Brain pericyte (primary cell): ENCODE measurements around the gene PHEX.
A peak's percentile ranks its signal among the peaks of the same experiment; 100 is the strongest.

ENCODE experiments used
- DNase-seq: peaks from one replicate; pipeline ENCODE4 v3.0.0-alpha.2; 2012; ENCODE audit warnings: low read depth, low spot score

PHEX gene

DNA sequence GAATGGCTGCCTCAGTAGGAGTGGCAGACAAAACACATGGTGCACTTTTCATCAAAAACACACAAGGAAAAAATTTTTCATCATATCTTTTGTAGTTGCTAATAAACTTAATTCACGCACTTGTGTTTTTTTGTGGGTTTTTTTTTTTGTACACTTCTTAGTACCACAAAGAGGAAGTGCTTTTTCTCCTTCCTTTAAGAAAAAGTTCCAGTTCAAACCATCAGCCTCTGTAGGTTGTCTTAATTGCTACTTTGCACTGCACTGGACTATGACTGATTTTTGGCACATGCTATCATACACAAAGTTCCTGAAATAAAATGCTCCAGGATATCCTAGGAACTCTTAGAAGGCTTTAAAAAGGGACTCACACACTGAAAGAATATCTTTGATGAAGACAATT, at the start of gene PHEX:
PHEX (plus strand) TSS at position 242 of the 400 bp plus-strand sequence. CDS start 681 bp downstream, outside the sequence.
- no peak for DNase-seq

- peak; percentile 52 for DNase-seq
Observed at GRCh38 chrX:21985332-21985777, 46.8 kb upstream of the PHEX start.

DNA sequence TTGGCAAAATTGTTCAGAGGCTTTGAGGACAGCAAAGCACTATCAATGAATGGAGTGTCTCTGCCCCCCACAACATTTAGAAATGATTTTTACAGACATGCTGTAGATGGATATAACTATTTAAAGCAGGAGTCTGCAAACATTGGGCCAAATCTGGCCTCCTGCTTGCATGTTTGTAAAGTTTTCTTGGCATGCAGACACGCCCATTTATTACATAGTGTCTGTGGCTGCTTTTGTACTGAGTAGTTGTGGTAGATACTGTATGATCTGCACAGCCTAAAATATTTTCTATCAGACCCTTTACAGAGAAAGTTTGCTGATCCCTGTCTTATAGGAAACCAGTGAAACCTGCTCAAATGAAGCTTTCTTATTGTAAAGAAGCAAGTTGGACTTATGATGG, 45.5 kb upstream of the PHEX start:
- no peak for DNase-seq

DNA sequence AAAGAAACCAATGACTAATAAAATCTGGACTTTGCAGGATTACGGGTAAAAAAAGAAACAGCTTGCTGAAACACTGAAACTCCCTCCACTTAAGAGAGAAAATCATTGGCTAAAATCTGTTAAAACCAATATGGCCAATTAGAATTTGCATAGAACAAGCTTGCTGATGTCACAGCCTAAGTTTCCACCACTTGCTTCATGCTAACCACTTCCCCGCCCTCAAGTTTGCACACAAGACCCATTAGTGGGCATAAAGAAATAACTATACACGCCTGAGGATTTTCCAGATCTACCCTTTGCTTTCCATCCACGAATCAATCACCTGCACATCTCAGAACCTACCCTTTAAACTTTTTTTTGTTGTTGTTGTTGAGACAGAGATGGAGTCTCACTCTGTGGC, 42.7 kb upstream of the PHEX start:
- no peak for DNase-seq

DNA sequence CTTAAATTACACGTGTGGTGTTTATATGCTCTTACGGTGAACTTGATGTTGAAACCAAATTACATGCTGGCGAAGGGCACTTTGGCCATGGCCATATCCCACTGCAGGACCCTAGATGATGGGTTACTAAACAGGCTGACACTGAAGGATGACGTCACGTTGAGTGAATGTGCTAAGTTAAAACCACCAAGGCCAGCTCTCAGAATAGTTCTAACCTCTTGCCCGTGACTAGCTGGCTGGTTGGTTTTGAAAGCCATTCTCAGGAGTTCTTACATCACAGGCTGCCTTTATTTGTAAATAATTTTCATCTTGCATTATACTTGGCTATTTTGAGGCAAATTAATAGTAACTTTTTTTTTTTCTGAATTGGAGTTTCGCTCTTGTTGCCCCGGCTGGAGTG, 41.3 kb upstream of the PHEX start:
- DNase-seq = no peak

DNA sequence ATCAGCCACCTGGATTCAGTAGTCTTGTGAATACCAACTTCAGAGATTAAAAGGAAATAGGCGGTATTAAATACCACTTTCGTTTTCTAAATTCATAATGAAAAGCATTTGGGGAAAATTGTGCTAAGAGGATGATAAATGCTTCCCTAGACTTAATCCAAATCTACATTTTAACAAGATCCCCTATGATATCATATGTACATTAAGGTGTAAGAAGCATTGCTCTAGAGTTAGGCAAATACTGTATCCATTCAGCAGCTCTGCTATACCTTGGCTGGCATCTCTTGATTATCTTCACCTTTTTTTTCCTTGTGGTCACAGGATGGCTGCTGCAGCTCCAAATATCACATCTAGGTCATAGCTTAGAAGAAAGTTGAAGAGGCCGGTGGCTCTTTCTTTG, 40.6 kb upstream of the PHEX start:
- no peak for DNase-seq

DNA sequence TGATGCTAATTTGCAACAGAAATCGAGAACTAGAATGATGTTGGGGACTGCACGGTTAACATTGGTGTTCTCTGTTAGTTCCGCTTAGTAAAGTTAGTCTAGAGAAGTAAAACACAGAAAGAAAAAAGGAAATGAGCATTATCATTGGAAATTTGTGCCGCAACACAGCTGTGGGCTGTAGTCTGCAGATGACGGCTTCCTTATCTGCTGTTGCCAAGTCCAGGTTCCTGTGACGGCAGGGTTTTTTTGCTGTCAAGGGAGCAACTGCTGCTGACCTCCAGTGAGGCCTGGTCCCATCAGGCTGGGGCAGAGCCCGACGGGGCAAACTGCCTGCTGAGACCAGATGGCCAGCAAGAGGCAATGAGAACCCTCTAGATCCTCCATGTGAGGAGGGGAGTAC, 38.9 kb upstream of the PHEX start:
- DNase-seq = no peak

GRCh38 chrX:21996872-21997455, 35.2 kb upstream of the PHEX start:
- no peak for DNase-seq

DNA sequence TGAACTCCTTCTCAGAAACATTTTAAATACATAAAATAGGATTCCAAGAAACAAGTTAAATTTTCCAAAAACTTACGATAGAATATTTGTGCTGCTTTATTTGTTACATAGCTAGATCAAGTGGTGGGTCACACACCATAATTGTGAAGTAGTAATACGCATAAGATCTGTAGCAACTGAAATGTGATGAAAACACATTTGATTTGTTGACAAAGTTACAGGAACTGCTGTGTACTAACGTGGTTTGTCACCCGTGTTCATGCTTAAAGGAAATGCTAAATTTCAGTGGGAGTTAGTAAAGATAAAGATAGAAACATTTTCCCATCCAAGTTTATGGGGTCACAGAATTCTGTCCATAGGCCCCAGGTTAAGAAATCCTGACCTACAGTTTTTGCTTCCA, 34.1 kb upstream of the PHEX start:
- DNase-seq = no peak

GRCh38 chrX:22004866-22005265, 27.3 kb upstream of the PHEX start:
- DNase-seq = no peak

DNA sequence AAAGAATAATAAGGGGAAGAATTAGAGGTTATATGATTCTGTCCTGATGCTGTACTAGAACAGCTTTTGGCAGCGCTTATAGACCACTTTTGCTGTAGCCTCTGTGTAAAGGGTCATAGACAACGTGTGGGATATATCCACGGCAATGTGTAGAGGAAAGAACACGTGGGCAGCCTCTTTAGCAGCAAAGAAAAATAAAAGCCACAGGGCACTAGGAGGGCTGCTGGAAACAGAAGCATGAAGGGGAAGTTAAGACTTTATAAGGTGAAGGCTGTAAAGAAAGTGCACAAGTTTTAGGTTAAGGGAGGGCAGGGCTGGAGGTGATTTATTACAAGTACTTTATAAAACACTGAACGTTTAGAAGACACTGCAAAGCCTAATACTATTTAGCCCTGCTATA, 20.1 kb upstream of the PHEX start:
- no peak for DNase-seq

DNA sequence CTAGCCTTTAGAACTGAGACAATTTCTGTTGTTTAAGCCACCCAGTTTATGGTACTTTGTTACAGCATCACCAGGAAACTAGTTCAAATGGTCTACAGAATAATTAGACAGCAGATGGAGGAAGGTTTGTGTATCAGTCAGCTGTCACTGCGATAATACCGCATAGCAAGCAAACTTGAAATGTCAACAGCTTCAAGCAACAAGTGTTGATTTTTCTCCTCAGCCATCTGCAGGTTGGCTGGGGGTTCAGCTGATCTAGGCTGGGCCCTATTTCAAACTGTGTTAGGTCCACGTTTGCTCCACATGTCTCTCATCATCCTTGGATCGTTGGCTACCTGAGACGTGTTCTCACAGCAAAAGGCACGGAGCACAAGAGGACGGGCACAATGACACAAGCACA, 19.2 kb upstream of the PHEX start:
- DNase-seq = no peak

DNA sequence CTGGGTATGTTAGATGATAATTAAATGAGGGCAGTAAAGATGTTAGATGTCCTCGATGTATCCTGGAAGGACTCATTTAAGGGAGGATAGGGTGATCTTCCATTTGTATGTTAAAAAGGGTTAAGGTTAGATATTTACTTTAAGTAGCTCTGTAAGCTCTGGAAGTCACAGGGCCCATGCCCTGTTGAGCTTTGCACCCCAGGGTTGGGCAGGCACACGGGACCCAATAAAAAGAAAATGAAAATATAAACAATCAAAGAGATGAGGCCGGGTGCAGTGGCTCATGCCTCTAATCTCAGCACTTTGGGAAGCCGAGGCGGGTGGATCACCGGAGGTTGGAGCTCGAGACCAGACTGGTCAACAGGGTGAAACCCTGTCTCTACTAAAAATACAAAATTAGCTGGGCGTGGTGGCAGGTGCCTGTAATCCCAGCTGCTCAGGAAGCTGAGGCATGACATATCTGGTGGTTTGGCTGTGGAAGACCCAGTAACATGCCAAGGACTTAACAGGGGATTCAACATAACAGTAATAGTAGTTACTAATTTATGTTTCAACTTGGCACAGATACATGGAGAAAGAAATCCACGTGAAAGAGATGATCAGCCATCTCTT, 16.9 kb upstream of the PHEX start:
- DNase-seq = no peak

- no peak for DNase-seq
Observed at GRCh38 chrX:22021751-22022324, 10.3 kb upstream of the PHEX start.

- no peak for DNase-seq
Observed at GRCh38 chrX:22024577-22024976, 7.5 kb upstream of the PHEX start.

DNA sequence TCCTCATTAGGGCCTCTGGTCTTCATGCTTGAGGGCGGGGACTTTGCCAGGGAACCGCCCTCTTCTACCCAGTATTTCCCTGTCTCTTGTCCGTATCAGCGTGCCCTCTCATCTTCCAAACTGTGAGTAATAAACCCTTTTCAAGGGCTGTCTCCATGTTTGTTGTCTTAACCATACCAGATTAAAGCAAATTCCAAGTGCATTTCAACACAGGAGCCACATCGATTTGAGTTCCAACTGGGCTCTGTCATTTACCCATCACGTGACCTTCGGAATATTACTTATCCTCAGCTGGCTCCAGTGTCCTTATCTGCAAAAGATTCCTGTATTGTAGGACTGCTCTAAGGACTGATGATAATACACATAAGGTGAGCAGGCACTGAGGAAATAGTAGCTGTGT, 6.4 kb upstream of the PHEX start:
- no peak for DNase-seq

GRCh38 chrX:22026731-22027130, 5.4 kb upstream of the PHEX start:
- DNase-seq = no peak

DNA sequence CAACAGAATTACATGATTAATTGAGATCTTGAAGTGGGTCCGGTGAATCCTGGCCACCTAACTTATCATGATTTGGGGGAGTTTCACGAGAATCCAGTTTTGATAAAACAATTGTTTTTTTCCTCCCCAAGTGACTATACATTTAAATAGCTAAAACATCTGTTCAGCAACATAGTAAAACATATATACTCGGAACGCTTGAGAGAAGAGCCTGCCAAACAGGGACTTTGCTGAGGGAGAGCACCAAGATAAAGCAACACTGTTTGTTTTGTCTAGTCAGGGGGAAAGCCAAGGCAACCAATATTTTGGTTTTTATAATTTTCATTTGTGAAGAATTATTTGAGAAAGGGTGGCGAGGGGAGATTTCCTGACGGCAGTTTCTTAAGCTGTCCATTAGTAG, 381 bp downstream of the PHEX start:
- no peak for DNase-seq

DNA sequence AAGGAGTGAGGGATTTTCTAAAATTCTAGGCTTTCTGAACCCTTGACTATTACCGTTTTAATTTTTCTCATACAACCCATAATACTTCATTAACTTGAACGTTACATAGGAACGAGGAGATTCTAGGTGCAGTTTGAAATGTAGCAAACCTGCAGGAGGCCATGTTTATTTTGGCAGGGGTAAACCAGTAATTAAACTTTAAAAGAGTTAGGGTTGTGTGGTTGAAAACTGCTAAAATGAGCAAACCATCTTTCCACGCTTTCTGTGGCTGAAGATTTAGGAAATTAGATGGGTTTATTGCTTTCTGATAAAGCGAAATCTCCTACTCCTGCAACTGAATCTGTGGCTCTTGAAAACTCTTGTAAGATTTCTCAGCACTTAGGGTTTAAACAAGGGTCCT, 1.7 kb downstream of the PHEX start:
- DNase-seq = no peak

DNA sequence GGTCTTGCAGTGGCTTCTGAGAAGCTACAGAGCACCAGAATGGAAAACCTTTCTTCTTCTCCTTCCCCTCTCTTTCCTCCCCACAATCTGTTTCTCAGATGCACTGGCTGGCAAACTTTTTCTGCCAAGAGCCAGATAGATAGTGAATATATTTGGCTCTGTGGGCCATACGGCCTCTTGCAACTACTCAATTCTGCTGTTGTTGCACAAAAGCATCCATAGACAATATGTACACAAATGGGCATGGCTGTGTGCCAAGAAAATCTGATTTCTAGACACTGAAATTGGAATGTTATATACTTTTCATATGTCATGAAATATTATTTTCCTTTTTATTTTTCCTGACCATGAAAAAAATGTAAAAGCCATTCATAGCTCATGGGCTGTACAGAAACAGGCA, 3.1 kb downstream of the PHEX start:
- no peak for DNase-seq

DNA sequence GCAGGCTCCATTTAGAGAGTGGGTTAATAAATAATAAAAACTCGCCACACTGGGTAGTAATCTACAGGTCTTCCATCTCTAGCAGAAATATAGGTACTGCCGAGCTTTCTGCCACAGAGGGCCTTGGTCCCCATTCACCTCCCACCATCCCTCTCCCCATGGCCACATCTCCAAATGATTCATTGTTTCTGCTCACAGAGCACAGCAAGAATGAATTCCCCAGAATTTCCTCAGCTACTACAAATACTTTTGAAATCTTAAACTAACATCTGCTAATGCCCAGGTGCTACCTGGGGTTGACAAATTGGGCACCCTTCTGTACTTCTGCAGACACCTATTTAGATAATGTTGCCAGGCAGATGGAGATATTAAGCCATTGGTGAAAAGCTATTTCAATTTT, 5.1 kb downstream of the PHEX start:
- DNase-seq = no peak

GRCh38 chrX:22037911-22038537, 5.9 kb downstream of the PHEX start:
- no peak for DNase-seq

DNA sequence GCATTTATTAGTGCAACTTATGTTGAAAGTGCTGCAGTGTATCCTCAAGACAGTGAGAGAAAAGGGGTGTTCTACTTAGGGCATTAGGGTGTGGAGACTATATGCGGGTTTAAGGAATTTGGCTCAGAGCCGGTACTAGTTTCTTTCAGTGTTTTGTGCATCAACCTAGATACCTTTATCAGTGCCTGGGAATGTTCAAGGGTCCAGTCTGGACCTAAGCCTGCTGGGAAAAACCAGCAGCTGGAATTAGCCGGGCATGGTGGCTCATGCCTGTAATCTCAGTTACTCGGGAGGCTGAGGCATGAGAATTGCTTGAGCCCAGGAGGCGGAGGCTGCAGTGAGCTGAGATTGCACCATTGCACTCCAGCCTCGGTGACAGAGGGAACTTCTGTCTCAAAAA, 7.4 kb downstream of the PHEX start:
- DNase-seq = no peak
